NCI-H128 (cell line): ENCODE measurements around the gene BBX.
"Not testable (repeated sequence)": the region's sequence is repeated elsewhere in the genome, so short reads cannot be mapped to it uniquely, and the experiment has no call there.

ENCODE experiments used
- DNase-seq: peaks from one replicate; lab custom pipeline; 2025; ENCODE audit not compliant: unreplicated experiment; lab: John Stamatoyannopoulos, UW

The BBX gene

DNA sequence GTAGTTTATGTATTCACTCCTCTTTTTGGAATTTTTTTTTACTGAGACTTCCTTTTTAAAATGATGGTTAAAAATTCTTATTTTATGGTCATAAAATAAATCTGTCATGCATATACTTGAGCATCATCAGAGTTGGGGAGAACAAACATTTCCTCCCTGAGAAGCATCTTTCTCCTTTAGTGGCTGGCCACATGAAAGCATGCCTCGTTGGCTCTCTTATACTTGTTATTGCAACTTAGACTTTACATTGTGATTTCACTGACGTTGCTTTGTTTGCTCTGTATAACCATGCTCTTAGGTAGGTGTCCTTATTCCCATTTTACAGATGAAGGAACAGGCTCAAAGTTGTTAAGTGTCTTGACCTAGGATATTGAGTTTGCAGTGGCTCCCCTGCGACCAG, 18.1 kb downstream of the BBX start:
- DNase-seq, result no peak

GRCh38 chr3:107542665-107543064, 19.9 kb downstream of the BBX start:
- DNase-seq, result no peak

DNA sequence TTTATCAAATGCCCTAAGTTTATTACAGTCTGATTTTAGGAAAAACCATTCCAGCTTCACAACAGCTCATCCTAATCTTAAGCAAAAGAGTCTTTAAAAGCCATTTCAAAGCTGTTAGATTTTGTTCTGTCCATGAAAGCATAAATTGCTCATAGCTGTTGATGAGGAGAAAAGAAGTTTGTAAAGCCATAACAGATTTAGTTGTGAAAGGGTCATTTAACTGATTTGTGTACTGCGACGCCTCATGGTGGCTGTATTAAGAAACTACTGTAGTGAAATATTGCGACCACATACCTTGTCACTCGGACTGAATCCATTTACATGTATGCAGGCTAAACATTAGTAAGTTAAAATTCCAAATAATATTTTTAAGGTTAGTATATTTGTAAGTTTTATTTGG, 20.9 kb downstream of the BBX start:
- no peak for DNase-seq

DNA sequence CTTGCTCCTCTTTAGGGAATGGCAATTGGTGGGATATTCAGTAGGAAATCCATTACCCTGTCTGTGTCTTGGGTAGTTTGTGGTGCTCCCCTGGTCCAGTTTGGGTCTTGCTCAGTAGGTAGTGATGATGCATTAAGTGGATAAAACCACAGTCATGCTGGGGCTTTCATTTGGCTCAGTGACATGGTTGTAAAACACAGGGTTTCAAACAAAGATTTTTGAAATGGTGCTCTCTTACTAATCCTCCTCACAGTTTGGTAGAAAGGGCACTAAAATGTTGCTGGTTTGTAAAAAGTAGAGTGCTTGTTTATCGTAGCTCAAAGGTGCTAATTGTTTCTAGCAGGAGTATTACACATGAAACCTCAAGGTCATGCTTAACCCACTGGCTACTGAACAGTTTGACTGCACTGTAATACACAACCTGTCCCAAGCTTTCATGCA, 22.9 kb downstream of the BBX start:
- DNase-seq, result no peak

GRCh38 chr3:107548601-107549000, 25.8 kb downstream of the BBX start:
- no peak for DNase-seq

DNA sequence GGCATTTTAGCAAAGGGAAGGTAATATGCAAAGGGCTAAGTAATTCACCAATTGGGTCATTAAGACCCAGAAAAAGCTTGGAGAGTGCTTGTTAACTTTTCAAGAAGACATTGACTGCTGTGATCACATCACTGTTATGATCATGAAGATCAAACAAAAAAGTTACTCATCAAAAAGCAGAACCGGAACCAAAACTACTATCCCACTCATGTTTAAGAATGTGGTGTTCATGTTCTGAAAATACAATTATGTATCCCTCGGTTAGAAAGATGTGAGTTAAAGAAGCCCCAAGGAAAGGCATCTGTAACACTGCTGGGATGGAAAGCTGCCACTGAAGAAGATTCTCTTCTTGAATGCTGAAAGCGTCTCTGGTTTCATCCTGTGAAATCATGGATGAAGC, 32.6 kb downstream of the BBX start:
- no peak for DNase-seq

DNA sequence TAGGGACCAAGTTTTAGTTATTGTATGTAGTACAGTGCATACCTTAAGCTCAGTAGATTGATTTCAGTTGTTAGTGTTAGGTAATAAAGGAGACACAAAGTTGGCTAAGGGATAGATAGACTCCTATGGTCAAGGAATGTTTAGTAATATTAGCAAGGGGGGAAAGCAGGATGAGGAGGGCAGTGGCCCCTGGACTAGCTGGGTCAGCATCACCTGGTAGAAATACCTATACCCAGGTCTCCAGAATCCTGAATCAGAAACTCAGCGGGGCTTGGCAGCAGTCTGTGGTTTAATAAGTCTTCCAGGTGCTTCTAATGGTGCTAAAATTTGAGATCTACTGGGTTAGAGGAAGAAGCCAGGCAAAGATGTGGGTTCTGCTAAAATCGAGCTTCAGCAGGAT, 35.0 kb downstream of the BBX start:
- no peak for DNase-seq

- DNase-seq, result no peak
These were observed 37.4 kb downstream of the BBX start for GRCh38 chr3:107560166-107560565.

DNA sequence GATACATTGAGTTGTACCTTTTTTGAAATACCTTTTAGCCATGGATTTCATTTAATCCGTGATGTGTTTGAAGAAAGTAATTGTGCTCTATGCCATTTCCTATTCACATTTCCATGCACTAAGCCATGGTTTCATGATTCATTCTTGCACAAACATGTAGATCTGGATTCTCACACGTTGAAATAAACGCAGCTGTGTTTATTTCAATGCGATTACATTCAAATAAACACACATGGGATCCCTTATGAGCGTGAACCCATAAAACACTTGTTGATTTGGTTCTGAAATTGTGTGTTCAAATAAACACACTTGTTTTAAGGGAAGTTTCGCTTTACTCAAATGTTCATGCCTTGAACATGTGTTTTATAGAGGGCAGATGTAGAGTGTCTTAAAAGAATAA, 39.2 kb downstream of the BBX start:
- DNase-seq, result no peak

DNA sequence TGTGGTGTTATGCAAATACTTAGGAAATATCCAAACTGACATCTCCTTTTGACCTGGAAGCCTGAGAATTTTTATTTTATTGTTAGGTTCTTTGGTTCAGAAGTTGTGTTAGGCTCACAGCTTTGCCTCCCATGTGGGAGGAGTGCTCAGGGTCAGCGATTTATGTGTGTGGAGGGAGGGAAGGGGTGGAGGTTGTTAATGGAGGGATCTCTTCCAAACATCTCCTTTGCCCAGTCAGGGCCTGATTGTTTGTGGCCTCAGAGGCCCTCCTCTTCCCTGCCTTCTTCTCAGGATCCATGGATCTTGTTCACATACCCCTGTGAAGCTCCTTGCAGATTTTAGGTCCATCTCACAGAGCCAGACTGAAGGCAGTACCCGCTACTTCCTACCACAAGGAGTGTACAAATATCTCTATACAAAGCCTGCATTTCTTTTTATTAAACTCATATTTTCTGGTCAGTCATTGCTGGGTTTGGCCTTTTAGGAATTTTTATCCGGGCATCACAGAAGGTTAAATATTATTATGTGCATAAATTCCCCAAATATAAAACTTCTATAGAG, 40.3 kb downstream of the BBX start:
- DNase-seq, result no peak

DNA sequence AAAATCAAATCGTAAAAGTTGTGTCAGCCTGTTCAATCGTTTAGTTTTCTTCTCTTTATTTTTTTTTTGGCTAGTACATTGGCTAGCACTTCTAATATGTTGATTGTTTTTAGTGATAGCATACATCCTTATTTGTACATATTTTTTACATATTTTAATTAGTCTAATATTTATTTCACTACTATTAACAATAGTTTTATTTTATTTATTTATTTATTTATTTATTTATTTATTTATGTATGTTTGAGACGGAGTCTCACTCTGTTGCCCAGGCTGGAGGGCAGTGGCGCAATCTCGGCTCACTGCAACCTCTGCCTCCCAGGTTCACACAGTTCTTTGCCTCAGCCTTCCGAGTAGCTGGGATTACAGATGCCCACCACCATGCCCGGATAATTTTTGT, 42.5 kb downstream of the BBX start:
- DNase-seq, result not testable (repeated sequence)

DNA sequence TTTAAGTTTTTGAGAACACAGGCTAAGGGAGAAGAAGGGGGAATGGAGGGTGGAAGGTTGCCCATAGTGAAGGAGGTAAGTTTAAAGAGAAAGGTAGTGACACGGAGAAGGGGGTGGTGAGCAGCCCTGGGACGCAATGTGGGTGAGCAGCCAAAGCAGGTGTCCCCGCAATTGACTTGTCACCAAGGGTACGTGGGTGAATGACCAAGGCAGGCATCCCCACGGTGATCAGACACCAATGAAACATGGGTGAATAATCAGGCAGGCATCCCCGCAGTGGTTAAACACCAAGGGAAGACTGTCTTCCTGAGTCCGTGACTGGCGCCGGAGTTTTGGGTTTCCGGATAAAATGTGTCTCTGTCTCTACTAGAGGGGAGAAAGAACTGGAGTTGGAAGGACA, 48.3 kb downstream of the BBX start:
- DNase-seq, result not testable (repeated sequence)

DNA sequence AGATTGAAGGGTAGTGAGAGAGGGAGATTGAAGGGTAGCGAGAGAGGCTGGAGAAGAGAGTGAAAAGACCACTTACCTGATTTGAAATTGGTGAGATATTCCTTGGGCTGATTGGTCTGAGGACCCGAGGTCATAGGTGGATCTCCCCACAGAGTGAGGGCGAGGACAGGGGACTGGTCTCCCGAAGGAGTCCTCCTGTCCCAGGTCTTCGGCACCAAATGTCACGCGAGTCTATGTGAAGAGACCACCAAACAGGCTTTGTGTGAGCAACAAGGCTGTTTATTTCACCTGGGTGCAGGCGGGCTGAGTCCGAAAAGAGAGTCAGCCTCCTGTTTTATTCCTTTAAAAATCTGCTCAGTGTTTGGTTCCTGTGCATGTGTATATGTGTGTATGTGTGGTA, 48.7 kb downstream of the BBX start:
- not testable (repeated sequence) for DNase-seq

- no peak for DNase-seq
These were observed 51.9 kb downstream of the BBX start for GRCh38 chr3:107574650-107575049.

DNA sequence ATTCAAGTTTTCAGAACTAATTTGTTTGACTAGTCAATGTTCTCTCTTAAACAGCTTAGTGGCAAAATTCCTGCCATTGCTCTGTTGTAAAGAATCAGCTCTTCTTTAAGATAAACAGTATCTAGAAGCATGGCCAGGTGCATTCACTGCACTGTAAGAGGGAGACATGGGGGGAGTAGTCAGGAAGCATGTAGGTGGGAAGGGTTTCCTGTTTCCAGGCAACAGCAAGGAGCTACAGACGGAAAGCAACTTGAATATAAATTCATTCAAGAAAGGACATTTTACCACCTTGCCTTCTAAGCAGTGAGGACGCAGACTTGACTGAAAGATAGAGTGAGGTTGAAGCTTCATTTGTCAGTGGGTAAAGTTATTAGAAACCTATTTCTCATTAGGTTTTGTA, 55.3 kb downstream of the BBX start:
- DNase-seq, result no peak

DNA sequence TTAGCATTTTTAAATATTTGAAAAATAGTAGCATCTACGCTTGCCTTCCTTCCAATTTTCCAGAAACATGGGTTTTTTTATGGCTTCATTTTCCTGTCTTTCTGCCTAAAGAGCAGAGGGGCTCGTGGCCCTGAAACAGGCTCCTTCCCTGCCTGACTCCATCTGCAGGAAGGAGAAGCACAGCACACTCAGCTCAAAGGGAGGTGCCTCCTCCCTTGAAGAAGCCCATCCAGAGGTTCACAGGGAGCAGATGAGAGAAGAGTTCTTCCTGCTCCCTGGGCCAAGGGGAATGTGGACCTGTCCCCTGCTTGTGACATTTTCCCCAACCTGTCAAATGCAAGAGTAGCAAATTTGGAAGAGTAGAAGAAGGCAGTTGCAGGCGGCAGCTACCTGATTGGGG, 55.8 kb downstream of the BBX start:
- DNase-seq, result no peak

DNA sequence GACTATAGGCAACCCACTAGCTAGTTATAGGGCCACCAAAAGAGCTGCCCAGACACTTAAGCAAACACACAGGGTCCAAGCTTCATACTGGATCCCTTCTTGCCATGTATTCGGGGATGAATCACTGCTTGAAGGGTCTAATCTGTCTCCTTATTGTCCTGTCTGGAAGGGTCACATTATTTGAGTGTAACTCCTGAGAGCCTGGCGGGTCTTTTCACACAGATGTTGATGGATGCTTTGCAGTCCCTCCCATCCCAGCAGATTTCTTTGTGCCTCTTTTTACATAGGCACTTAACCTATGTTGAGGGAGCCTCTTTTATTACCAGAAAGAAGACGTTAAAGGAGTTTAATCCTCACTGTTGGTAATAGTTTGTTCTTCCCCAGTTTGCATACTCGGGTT, 56.6 kb downstream of the BBX start:
- no peak for DNase-seq

DNA sequence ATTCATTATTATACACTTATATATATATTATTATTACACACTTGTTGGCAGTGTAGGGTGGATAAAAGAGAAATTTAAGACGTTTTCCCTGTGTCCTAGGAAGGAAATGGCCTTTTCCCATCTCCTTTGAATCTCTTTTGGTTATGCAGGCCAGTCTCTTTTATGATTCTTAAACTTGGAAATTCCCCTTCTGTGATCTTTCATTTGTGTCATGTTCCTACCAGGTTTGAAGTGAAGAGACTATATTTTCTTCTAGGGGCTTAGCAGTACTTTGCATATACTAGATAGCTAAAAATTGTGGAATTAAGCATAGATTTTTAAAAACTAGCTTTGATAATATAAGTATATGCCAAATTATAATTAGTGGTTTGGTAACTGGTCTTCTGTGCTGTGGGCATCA, 58.5 kb downstream of the BBX start:
- no peak for DNase-seq

GRCh38 chr3:107588217-107588616, 65.5 kb downstream of the BBX start:
- DNase-seq, result no peak

- no peak for DNase-seq
These were observed 66.7 kb downstream of the BBX start for GRCh38 chr3:107589454-107589853.

- DNase-seq, result no peak
These were observed 68.0 kb downstream of the BBX start for GRCh38 chr3:107590786-107591185.

DNA sequence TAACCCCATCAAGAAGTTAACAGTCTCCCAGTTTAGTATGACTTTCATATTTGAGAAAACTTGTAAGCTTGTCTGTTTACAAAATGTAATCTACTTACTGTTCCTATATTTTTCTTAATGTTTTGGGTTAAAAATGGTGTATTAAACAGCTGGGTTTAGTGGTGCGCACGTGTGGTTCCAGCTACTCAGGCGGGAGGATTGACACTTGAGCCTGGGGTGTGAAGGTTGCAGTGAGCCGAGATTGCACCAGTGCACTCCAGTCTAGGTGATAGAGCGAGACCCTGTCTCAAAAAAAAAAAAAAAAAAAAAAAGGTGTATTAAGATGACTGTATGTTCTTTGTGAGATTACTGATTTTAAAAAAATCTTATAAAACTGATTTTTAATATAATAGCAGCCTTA, 69.3 kb downstream of the BBX start:
- DNase-seq, result no peak

DNA sequence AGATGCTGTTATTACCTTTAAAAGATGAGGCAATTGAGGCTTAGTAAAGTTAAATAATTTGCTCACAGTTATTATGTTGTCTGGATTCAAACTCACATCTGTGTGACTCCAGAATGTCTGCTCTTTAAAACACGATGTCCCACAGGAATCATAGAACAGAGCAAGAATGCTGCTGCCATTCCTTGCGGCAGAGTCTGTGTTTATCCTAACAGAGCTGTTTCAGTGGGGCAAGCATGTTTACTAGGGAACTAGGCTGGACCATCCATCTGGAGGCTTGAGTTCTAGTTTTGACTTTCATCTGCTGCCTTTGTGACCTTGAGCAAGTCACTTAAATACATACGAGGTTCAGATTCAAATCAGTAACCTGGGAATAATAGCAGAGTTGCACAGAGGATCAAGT, 72.1 kb downstream of the BBX start:
- no peak for DNase-seq

DNA sequence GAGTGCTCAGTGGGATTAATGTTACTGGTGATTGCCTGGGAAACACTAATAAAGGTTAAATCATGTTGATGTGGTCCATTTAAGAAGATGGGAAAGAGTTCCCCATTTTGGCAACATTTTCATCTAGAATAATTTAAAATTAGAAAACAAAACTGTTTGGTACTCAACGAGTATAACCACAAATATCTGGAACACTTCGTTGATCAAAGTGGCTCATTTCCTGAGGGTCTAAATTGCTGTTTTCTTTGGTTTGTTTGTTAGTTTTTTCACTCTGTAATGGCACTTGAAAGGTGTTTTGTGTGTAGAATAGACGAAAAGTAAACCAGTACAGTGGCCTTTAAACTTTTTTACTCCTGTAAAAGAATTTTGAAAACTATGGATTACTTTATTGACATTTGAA, 73.9 kb downstream of the BBX start:
- DNase-seq, result no peak
